ENCODE measurements around the gene SLC25A20. TPM values are rescaled to one million over a fixed set of nuclear protein-coding genes. Genes with fewer than 3 reads are reported as not detected.
"Not testable (repeated sequence)": the region's sequence is repeated elsewhere in the genome, so short reads cannot be mapped to it uniquely, and the experiment has no call there.

The SLC25A20 gene
- total RNA-seq, 1 donor from 2014 or later = 17.4 TPM

- no peak for DNase-seq (ENCODE audit: low spot score)
- H3K36me3 Mint-ChIP-seq (ENCODE audit: low read depth) = peaks cover 54% of the 10 kb centered on the region
- H3K27ac Mint-ChIP-seq = peak overlapping the region; percentile 63
- intact Hi-C loops (cut with micrococcal nuclease) = loop anchor here (1.0 kb wide), 1 partner anchor 10 kb away; the partner anchor contains the start of gene ARIH2
- H3K27me3 Mint-ChIP-seq (ENCODE audit: insufficient read depth) = no peaks in the 10 kb centered on the region
- peak overlapping the region; percentile 56 for H3K4me3 Mint-ChIP-seq
- H3K4me1 Mint-ChIP-seq (ENCODE audit: low read depth) = peaks cover 61% of the 10 kb centered on the region
- H3K9me3 Mint-ChIP-seq = no peaks in the 10 kb centered on the region
Measured at GRCh38 chr3:48927928-48928327, 29.2 kb upstream of the SLC25A20 start.

GRCh38 chr3:48926425-48927392 lies 28.0 kb upstream of the SLC25A20 start:
- H3K27ac Mint-ChIP-seq = peak overlapping the region; percentile 84
- H3K9me3 Mint-ChIP-seq = no peaks in the 10 kb centered on the region
- DNase-seq (ENCODE audit: low spot score) = no peak
- intact Hi-C loops (cut with micrococcal nuclease) = no loop called here
- H3K4me3 Mint-ChIP-seq = peak overlapping the region; percentile 61
- peaks cover 46% of the 10 kb centered on the region for H3K36me3 Mint-ChIP-seq (ENCODE audit: low read depth)
- H3K4me1 Mint-ChIP-seq (ENCODE audit: low read depth) = peaks cover 53% of the 10 kb centered on the region
- no peaks in the 10 kb centered on the region for H3K27me3 Mint-ChIP-seq (ENCODE audit: insufficient read depth)

- Mint-ChIP-seq H3K4me1 (ENCODE audit: low read depth) (peaks cover 14% of the 10 kb centered on the region), H3K27ac (peak overlapping the region; percentile 96), H3K4me3 (peak overlapping the region; percentile 92), H3K9me3 (no peaks in the 10 kb centered on the region), H3K36me3 (ENCODE audit: low read depth) (peaks cover 12% of the 10 kb centered on the region), H3K27me3 (ENCODE audit: insufficient read depth) (no peaks in the 10 kb centered on the region)
- peak; percentile 39 for DNase-seq (ENCODE audit: low spot score)
- intact Hi-C loops (cut with micrococcal nuclease) = loop anchor here (1.0 to 2.0 kb wide), 4 partner anchors 69 to 679 kb away; partner anchors contain the start of genes QRICH1, USP19 and ZNF589
Measured at GRCh38 chr3:48919215-48920138, 20.8 kb upstream of the SLC25A20 start.

GRCh38 chr3:48918388-48919214 lies 19.9 kb upstream of the SLC25A20 start, which contains the start of gene ARIH2:
TSS of gene ARIH2 (plus strand) at chr3:48918842. CDS start at chr3:48927559, 8,717 bp downstream.
- Mint-ChIP-seq H3K36me3 (ENCODE audit: low read depth) (peaks cover 12% of the 10 kb centered on the region), H3K27me3 (ENCODE audit: insufficient read depth) (no peaks in the 10 kb centered on the region), H3K9me3 (no peaks in the 10 kb centered on the region), H3K4me1 (ENCODE audit: low read depth) (peaks cover 14% of the 10 kb centered on the region), H3K27ac (peak within 1 kb of the TSS; percentile 97), H3K4me3 (peak within 1 kb of the TSS; percentile 92)
- DNase-seq (ENCODE audit: low spot score) = peak; percentile 87
- intact Hi-C loops (cut with micrococcal nuclease) = loop anchor here (1.0 to 2.0 kb wide), 11 partner anchors 10 to 678 kb away; partner anchors contain the start of genes IP6K2, PRKAR2A, QRICH1 and SLC25A20

- peaks cover 8% of the 10 kb centered on the region for H3K36me3 Mint-ChIP-seq (ENCODE audit: low read depth)
- DNase-seq (ENCODE audit: low spot score) = no peak
- H3K27ac Mint-ChIP-seq = peak overlapping the region; percentile 61
- H3K4me3 Mint-ChIP-seq = no peak overlapping the region
- H3K4me1 Mint-ChIP-seq (ENCODE audit: low read depth) = peaks cover 9% of the 10 kb centered on the region
- no peaks in the 10 kb centered on the region for H3K27me3 Mint-ChIP-seq (ENCODE audit: insufficient read depth)
- H3K9me3 Mint-ChIP-seq = no peaks in the 10 kb centered on the region
- intact Hi-C loops (cut with micrococcal nuclease) = no loop called here
Measured at GRCh38 chr3:48915296-48915695, 16.6 kb upstream of the SLC25A20 start.

GRCh38 chr3:48907026-48907425 lies 8.3 kb upstream of the SLC25A20 start:
- not testable (repeated sequence) for H3K36me3 Mint-ChIP-seq (ENCODE audit: low read depth)

GRCh38 chr3:48899273-48899672 lies 591 bp upstream of the SLC25A20 start:
- Mint-ChIP-seq H3K27me3 (ENCODE audit: insufficient read depth) (no peaks in the 10 kb centered on the region), H3K4me1 (ENCODE audit: low read depth) (peaks cover 29% of the 10 kb centered on the region)
- intact Hi-C loops (cut with micrococcal nuclease) = loop anchor here (5.0 to 10.0 kb wide), 3 partner anchors 33 to 424 kb away; partner anchors contain the start of gene WDR6

More at GRCh38 chr3:48907026-48907425, 8.3 kb upstream of the SLC25A20 start:
- H3K27me3 Mint-ChIP-seq (ENCODE audit: insufficient read depth); intact Hi-C loops (cut with micrococcal nuclease); H3K27ac Mint-ChIP-seq; DNase-seq (ENCODE audit: low spot score); H3K4me1 Mint-ChIP-seq (ENCODE audit: low read depth); H3K9me3 Mint-ChIP-seq; H3K4me3 Mint-ChIP-seq: not testable (repeated sequence)

GRCh38 chr3:48897460-48898376 lies 964 bp downstream of the SLC25A20 start:
- intact Hi-C loops (cut with micrococcal nuclease) = loop anchor here (1.0 to 10.0 kb wide), 6 partner anchors 21 to 423 kb away; partner anchors contain the start of genes ARIH2, IP6K2, PRKAR2A and WDR6
- no peak for DNase-seq (ENCODE audit: low spot score)
- peaks cover 4% of the 10 kb centered on the region for H3K36me3 Mint-ChIP-seq (ENCODE audit: low read depth)
- H3K27ac Mint-ChIP-seq = peak overlapping the region; percentile 95
- H3K9me3 Mint-ChIP-seq = no peaks in the 10 kb centered on the region
- peak overlapping the region; percentile 94 for H3K4me3 Mint-ChIP-seq
- H3K4me1 Mint-ChIP-seq (ENCODE audit: low read depth) = peaks cover 29% of the 10 kb centered on the region
- H3K27me3 Mint-ChIP-seq (ENCODE audit: insufficient read depth) = no peaks in the 10 kb centered on the region

More at GRCh38 chr3:48899273-48899672, 591 bp upstream of the SLC25A20 start:
- H3K4me3 Mint-ChIP-seq = peak overlapping the region; percentile 94
- peaks cover 4% of the 10 kb centered on the region for H3K36me3 Mint-ChIP-seq (ENCODE audit: low read depth)
- peak; percentile 24 for DNase-seq (ENCODE audit: low spot score)
- H3K9me3 Mint-ChIP-seq = no peaks in the 10 kb centered on the region
- peak overlapping the region; percentile 95 for H3K27ac Mint-ChIP-seq

GRCh38 chr3:48896936-48897335 lies 1.7 kb downstream of the SLC25A20 start:
- Mint-ChIP-seq H3K27me3 (ENCODE audit: insufficient read depth) (no peaks in the 10 kb centered on the region), H3K36me3 (ENCODE audit: low read depth) (peaks cover 4% of the 10 kb centered on the region), H3K4me3 (peak overlapping the region; percentile 43), H3K4me1 (ENCODE audit: low read depth) (peaks cover 29% of the 10 kb centered on the region), H3K27ac (peak overlapping the region; percentile 47), H3K9me3 (no peaks in the 10 kb centered on the region)
- no peak for DNase-seq (ENCODE audit: low spot score)
- intact Hi-C loops (cut with micrococcal nuclease) = loop anchor here (5.0 to 10.0 kb wide), 3 partner anchors 35 to 422 kb away; partner anchors contain the start of gene WDR6

- Mint-ChIP-seq H3K27ac (no peak overlapping the region), H3K9me3 (no peaks in the 10 kb centered on the region), H3K4me1 (ENCODE audit: low read depth) (peaks cover 28% of the 10 kb centered on the region), H3K27me3 (ENCODE audit: insufficient read depth) (no peaks in the 10 kb centered on the region), H3K36me3 (ENCODE audit: low read depth) (peaks cover 4% of the 10 kb centered on the region), H3K4me3 (no peak overlapping the region)
- intact Hi-C loops (cut with micrococcal nuclease) = loop anchor here (10.0 kb wide), 1 partner anchor 420 kb away; no protein-coding TSS in a partner anchor
- no peak for DNase-seq (ENCODE audit: low spot score)
Measured at GRCh38 chr3:48894516-48894915, 4.2 kb downstream of the SLC25A20 start.

- intact Hi-C loops (cut with micrococcal nuclease) = loop anchor here (10.0 kb wide), 1 partner anchor 417 kb away; no protein-coding TSS in a partner anchor
- no peaks in the 10 kb centered on the region for H3K27me3 Mint-ChIP-seq (ENCODE audit: insufficient read depth)
- no peaks in the 10 kb centered on the region for H3K9me3 Mint-ChIP-seq
Measured at GRCh38 chr3:48891606-48892005, 7.1 kb downstream of the SLC25A20 start.

More at GRCh38 chr3:48891606-48892005, 7.1 kb downstream of the SLC25A20 start:
- Mint-ChIP-seq H3K27ac (no peak overlapping the region), H3K36me3 (ENCODE audit: low read depth) (peaks cover 6% of the 10 kb centered on the region), H3K4me1 (ENCODE audit: low read depth) (peaks cover 1% of the 10 kb centered on the region), H3K4me3 (no peak overlapping the region)
- DNase-seq (ENCODE audit: low spot score) = no peak

All from activated T-helper 1 cell treated with anti-CD3 and anti-CD28 coated beads, Interleukin-12 subunit alpha, Interleukin-12 subunit beta, Interleukin-2, Interleukin-4 antibody, amounts not matched to agents 30 ng/mL and 10 ng/mL and 1 ng/mL, durations not matched to agents 14 hours and 24 hours and 36 hours (primary cell).